ENCODE measurements around the gene ICAM2. TPM values are rescaled to one million over a fixed set of nuclear protein-coding genes. Genes with fewer than 3 reads are reported as not detected.
A peak's percentile ranks its signal among the peaks of the same experiment; 100 is the strongest.

The ICAM2 gene
- total and polyA plus RNA-seq, 9 donors = 6.8 to 34.2 (median 19.9) TPM

- H3K27me3 ChIP-seq = no peaks in the 10 kb centered on the region
- H3K9me3 ChIP-seq = no peaks in the 10 kb centered on the region
- peak within 1 kb of the TSS; percentile 38 for H3K4me3 ChIP-seq
- H3K27ac ChIP-seq = no peak within 1 kb of the TSS
- WGBS, 3 donors = 0 to 1% (median 1%) methylated on average over 32 to 43 of the region's 43 CpGs
- H3K4me1 ChIP-seq (ENCODE audit: insufficient read depth) = peaks cover 7% of the 10 kb centered on the region
- intact Hi-C loops (cut with DNase I) = no loop called here
- H3K36me3 ChIP-seq = no peaks in the 10 kb centered on the region
- TF ChIP-seq CTCF (IDR thresholded peaks at IDR 0.05) (no peak), EP300 (IDR thresholded peaks at IDR 0.05) (no peak), POLR2A (IDR thresholded peaks at IDR 0.05) (no peak)
- peak; percentile 66 to 88 (median 81) for DNase-seq
Observed at GRCh38 chr17:63998050-63998720, 22.2 kb downstream of the ICAM2 start, which contains the start of gene PRR29. Gene PRR29, plus strand, starts transcription at chr17:63998351. Its CDS starts 14 bp downstream, at chr17:63998365.

GRCh38 chr17:63997341-63998048 lies 22.9 kb downstream of the ICAM2 start:
- H3K27ac ChIP-seq = no peak overlapping the region
- peak overlapping the region; percentile 38 for H3K4me3 ChIP-seq
- H3K36me3 ChIP-seq = no peaks in the 10 kb centered on the region
- no peaks in the 10 kb centered on the region for H3K27me3 ChIP-seq
- no peaks in the 10 kb centered on the region for H3K9me3 ChIP-seq
- peaks cover 7% of the 10 kb centered on the region for H3K4me1 ChIP-seq (ENCODE audit: insufficient read depth)
- TF ChIP-seq CTCF (IDR thresholded peaks at IDR 0.05) = no peak
- TF ChIP-seq EP300 (IDR thresholded peaks at IDR 0.05) = no peak
- TF ChIP-seq POLR2A (IDR thresholded peaks at IDR 0.05) = no peak
- DNase-seq = no peak
- intact Hi-C loops (cut with DNase I) = no loop called here
- 14 to 16% (median 14%) methylated on average over 19 of the region's 19 CpGs for WGBS, 3 donors

- Histone ChIP-seq H3K4me3 (no peak overlapping the region), H3K27ac (no peak overlapping the region), H3K36me3 (no peaks in the 10 kb centered on the region), H3K4me1 (ENCODE audit: insufficient read depth) (peaks cover 7% of the 10 kb centered on the region), H3K9me3 (no peaks in the 10 kb centered on the region), H3K27me3 (no peaks in the 10 kb centered on the region)
- TF ChIP-seq EP300 (IDR thresholded peaks at IDR 0.05) (no peak), POLR2A (IDR thresholded peaks at IDR 0.05) (no peak), CTCF (IDR thresholded peaks at IDR 0.05) (no peak)
- intact Hi-C loops (cut with DNase I) = no loop called here
- DNase-seq = no peak
- WGBS, 3 donors = 90 to 93% (median 91%) methylated on average over 11 of the region's 11 CpGs
Observed at GRCh38 chr17:63996430-63997182, 23.8 kb downstream of the ICAM2 start.

GRCh38 chr17:63995626-63996025 lies 24.8 kb downstream of the ICAM2 start:
- Histone ChIP-seq H3K4me1 (ENCODE audit: insufficient read depth) (peaks cover 7% of the 10 kb centered on the region), H3K4me3 (no peak overlapping the region), H3K27me3 (no peaks in the 10 kb centered on the region), H3K36me3 (no peaks in the 10 kb centered on the region), H3K27ac (no peak overlapping the region), H3K9me3 (no peaks in the 10 kb centered on the region)
- TF ChIP-seq CTCF (IDR thresholded peaks at IDR 0.05) (no peak), POLR2A (IDR thresholded peaks at IDR 0.05) (no peak), EP300 (IDR thresholded peaks at IDR 0.05) (no peak)
- no peak for DNase-seq
- WGBS, 3 donors = 74 to 84% (median 83%) methylated on average over 5 of the region's 5 CpGs
- intact Hi-C loops (cut with DNase I) = no loop called here

Measured in ovary (tissue), 9 donors.